ENCODE measurements around the gene LDLRAD4. TPM values are rescaled to one million over a fixed set of nuclear protein-coding genes. Genes with fewer than 3 reads are reported as not detected.

Gene LDLRAD4
- total and polyA plus RNA-seq, 5 donors from 2014 or later, result 42.4 to 207 (median 49.8) TPM

DNA sequence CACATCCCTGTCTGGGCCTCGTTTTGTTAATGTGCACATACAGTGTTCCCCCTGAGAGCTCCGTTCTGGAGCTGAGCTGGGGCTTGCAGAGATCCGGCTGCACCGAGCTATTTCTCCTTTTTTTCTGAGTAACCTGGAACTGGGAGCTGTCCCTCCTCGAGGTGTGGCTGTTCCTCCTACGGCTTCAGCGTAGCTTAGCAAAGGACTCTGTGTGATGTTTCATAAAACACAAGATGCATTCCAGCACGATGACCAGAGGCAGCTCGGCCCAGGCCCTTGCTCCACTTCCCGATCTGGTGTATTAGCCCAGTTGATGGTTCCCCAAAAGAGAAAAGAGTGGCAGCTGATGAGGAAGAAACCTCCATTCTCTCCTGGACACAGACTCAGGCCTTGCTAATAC lies 404.8 kb downstream of the LDLRAD4 start:
- Histone ChIP-seq H3K27me3 (ENCODE audit: control insufficient read depth, insufficient read depth, low read length) (no peaks in the 10 kb centered on the region), H3K27ac (ENCODE audit: insufficient read depth, low read length, poor library complexity, severe bottlenecking) (no peak overlapping the region), H3K36me3 (ENCODE audit: control insufficient read depth, insufficient read depth, low read length) (peaks cover 29% of the 10 kb centered on the region), H3K4me3 (ENCODE audit: low read depth, low read length) (no peak overlapping the region), H3K9me3 (ENCODE audit: control insufficient read depth in 2 of 2, low read length in 2 of 2) (no peaks in the 10 kb centered on the region), H3K4me1 (ENCODE audit: control insufficient read depth, insufficient read depth, low read length, poor library complexity, severe bottlenecking) (no peaks in the 10 kb centered on the region)
- ATAC-seq (ENCODE audit: low read depth in 2 of 2) (no peak), DNase-seq (no peak)
- Mint-ChIP-seq H3K4me1 (peaks cover 0 to 34% (median 16%) of the 10 kb centered on the region in 4 donors), H3K27ac (peak overlapping the region in 2 of 3 donors; percentile 15 to 81), H3K27me3 (no peaks in the 10 kb centered on the region), H3K9me3 (no peaks in the 10 kb centered on the region), H3K36me3 (peaks cover 23% of the 10 kb centered on the region), H3K4me3 (no peak overlapping the region)

DNA sequence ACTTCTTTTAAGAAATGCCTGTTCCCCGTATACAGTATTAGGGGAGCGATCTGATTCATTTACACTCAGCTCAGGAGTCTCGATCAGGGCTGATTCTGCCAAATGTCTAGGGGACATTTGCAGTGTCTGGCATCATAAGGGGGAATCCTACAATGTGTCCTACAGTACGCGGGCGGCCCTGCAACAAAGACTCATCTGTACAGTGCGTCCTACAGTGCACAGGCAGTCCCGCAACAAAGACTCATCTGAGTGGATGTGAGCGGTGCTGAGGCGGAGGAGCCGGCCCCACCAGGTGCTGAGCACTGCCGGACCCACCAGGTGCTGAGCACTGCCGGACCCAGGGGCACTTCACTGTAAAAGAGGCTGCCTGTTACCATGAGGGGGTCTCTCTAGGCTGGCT lies 405.3 kb downstream of the LDLRAD4 start:
- H3K4me3 ChIP-seq (ENCODE audit: low read depth, low read length), result no peak overlapping the region
- H3K9me3 ChIP-seq (ENCODE audit: control insufficient read depth in 2 of 2, low read length in 2 of 2), result no peaks in the 10 kb centered on the region
- H3K27me3 Mint-ChIP-seq, result no peaks in the 10 kb centered on the region
- no peaks in the 10 kb centered on the region for H3K9me3 Mint-ChIP-seq
- H3K36me3 Mint-ChIP-seq, result peaks cover 23% of the 10 kb centered on the region
- no peaks in the 10 kb centered on the region for H3K27me3 ChIP-seq (ENCODE audit: control insufficient read depth, insufficient read depth, low read length)
- H3K36me3 ChIP-seq (ENCODE audit: control insufficient read depth, insufficient read depth, low read length), result peaks cover 29% of the 10 kb centered on the region
- H3K4me1 ChIP-seq (ENCODE audit: control insufficient read depth, insufficient read depth, low read length, poor library complexity, severe bottlenecking), result no peaks in the 10 kb centered on the region
- no peak overlapping the region for H3K27ac ChIP-seq (ENCODE audit: insufficient read depth, low read length, poor library complexity, severe bottlenecking)
- peak overlapping the region; percentile 42 to 81 (median 56) for H3K27ac Mint-ChIP-seq
- DNase-seq (no peak), ATAC-seq (ENCODE audit: low read depth in 2 of 2) (no peak)
- H3K4me3 Mint-ChIP-seq, result no peak overlapping the region
- peaks cover 0 to 34% (median 19%) of the 10 kb centered on the region in 4 donors for H3K4me1 Mint-ChIP-seq

DNA sequence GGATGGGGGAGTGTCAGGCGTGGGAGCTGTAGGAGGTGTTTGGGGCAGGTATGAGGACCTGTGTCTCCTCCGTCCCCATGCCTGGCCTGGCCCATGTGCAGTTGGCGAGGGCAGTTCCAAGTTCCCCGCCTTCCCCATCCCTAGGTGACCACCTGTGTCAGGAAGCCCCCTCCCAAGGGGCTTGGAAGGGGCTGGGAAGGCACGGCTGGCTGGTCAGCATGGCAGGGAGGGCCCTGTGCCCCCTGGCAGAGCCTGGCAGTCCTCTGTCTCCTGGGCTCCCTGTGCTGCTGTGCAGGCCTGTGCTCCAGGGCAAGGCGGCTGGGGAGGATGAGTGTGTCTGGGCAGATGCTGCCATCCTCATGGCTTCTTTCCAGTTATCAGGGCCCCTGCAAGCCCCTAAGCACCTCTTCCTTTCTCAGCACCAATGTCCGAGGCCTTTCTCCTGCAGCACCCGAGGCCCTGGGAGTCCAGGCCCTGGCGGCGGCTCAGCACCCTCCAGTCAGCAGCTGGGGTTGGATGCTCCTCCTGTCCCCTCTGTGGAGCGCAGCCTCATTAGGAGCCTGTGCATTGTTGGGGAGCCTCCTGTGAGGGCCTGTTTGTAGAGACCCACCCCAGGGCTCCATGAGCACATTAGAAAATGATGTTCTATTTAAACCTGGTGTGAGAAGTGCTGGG lies 406.1 kb downstream of the LDLRAD4 start:
- ATAC-seq (ENCODE audit: low read depth in 2 of 2), result no peak
- no peak for DNase-seq
- Mint-ChIP-seq H3K27ac (peak overlapping the region; percentile 78 to 86 (median 84)), H3K27me3 (no peaks in the 10 kb centered on the region), H3K4me1 (peaks cover 0 to 37% (median 25%) of the 10 kb centered on the region in 4 donors), H3K36me3 (peaks cover 23% of the 10 kb centered on the region), H3K4me3 (no peak overlapping the region), H3K9me3 (no peaks in the 10 kb centered on the region)
- no peaks in the 10 kb centered on the region for H3K4me1 ChIP-seq (ENCODE audit: control insufficient read depth, insufficient read depth, low read length, poor library complexity, severe bottlenecking)
- peaks cover 29% of the 10 kb centered on the region for H3K36me3 ChIP-seq (ENCODE audit: control insufficient read depth, insufficient read depth, low read length)
- no peaks in the 10 kb centered on the region for H3K9me3 ChIP-seq (ENCODE audit: control insufficient read depth in 2 of 2, low read length in 2 of 2)
- H3K27ac ChIP-seq (ENCODE audit: insufficient read depth, low read length, poor library complexity, severe bottlenecking), result no peak overlapping the region
- no peaks in the 10 kb centered on the region for H3K27me3 ChIP-seq (ENCODE audit: control insufficient read depth, insufficient read depth, low read length)
- H3K4me3 ChIP-seq (ENCODE audit: low read depth, low read length), result no peak overlapping the region

DNA sequence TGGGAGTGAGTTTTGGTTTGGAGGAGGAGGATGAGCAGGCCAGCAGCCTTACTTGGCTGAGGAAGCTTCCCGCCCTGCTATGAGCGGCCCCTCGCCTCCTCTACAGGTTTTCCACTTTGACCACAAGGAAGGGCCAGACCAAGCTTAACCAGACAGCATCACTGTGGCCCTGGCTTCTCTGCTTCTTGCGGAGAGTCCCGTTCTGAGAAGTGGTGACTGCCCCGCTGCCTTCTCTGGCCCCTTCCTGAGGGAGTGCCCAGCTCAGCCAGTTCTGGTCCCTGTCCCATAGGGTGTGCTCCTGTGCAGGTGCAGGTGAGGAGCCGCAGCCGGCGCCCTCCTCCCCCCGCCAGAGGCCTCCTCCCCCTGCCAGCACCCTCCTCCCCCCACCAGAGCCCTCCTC lies 406.8 kb downstream of the LDLRAD4 start:
- no peak overlapping the region for H3K4me3 Mint-ChIP-seq
- H3K4me1 ChIP-seq (ENCODE audit: control insufficient read depth, insufficient read depth, low read length, poor library complexity, severe bottlenecking), result no peaks in the 10 kb centered on the region
- peaks cover 29% of the 10 kb centered on the region for H3K36me3 ChIP-seq (ENCODE audit: control insufficient read depth, insufficient read depth, low read length)
- H3K27me3 Mint-ChIP-seq, result no peaks in the 10 kb centered on the region
- no peak for ATAC-seq (ENCODE audit: low read depth in 2 of 2)
- no peak overlapping the region for H3K4me3 ChIP-seq (ENCODE audit: low read depth, low read length)
- H3K27ac ChIP-seq (ENCODE audit: insufficient read depth, low read length, poor library complexity, severe bottlenecking), result no peak overlapping the region
- H3K4me1 Mint-ChIP-seq, result peaks cover 5 to 43% (median 29%) of the 10 kb centered on the region in 4 donors
- peaks cover 23% of the 10 kb centered on the region for H3K36me3 Mint-ChIP-seq
- H3K27ac Mint-ChIP-seq, result peak overlapping the region in 2 of 3 donors; percentile 78 to 86
- no peaks in the 10 kb centered on the region for H3K27me3 ChIP-seq (ENCODE audit: control insufficient read depth, insufficient read depth, low read length)
- H3K9me3 ChIP-seq (ENCODE audit: control insufficient read depth in 2 of 2, low read length in 2 of 2), result no peaks in the 10 kb centered on the region
- DNase-seq, result no peak
- no peaks in the 10 kb centered on the region for H3K9me3 Mint-ChIP-seq

DNA sequence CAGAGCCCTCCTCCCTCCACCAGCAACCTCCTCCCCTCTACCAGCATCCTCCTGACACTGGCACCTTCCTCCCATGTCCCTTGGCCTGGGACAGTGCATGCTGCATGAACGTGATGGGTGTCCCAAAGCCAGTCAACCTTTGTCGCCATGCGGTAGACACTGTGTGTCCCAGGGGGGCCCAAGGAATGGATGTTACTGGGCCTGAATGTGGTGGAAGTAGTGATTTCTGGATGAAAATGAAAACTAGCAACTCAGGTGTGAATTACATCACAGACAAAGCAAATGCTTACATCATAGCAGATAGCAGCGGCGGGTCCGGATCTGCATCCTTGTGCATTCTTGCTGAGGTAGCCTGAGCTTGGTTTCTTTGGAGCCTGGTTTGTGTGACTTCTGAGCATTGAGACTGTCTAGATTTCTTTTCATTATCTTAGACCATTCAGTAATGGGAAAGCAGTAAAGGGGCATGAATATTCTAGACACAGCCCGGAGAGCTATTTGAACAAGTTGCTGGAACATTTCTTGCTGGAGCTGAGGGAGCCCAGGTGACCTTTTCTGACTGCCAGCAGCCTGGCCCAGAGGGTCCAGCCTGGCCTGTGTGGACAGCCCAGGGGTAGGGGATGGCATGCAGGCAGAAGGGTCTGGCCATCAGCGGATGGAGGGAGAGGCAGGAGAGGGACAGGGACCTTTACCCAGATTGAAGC lies 407.4 kb downstream of the LDLRAD4 start:
- peaks cover 6 to 46% (median 29%) of the 10 kb centered on the region in 4 donors for H3K4me1 Mint-ChIP-seq
- no peaks in the 10 kb centered on the region for H3K9me3 Mint-ChIP-seq
- peaks cover 20% of the 10 kb centered on the region for H3K36me3 Mint-ChIP-seq
- no peaks in the 10 kb centered on the region for H3K27me3 Mint-ChIP-seq
- H3K4me1 ChIP-seq (ENCODE audit: control insufficient read depth, insufficient read depth, low read length, poor library complexity, severe bottlenecking), result no peaks in the 10 kb centered on the region
- H3K27me3 ChIP-seq (ENCODE audit: control insufficient read depth, insufficient read depth, low read length), result no peaks in the 10 kb centered on the region
- ATAC-seq (ENCODE audit: low read depth in 2 of 2), result no peak
- H3K4me3 Mint-ChIP-seq, result peak overlapping the region in 1 of 4 donors; percentile 48
- H3K27ac Mint-ChIP-seq, result peak overlapping the region; percentile 23 to 86 (median 62)
- peaks cover 27% of the 10 kb centered on the region for H3K36me3 ChIP-seq (ENCODE audit: control insufficient read depth, insufficient read depth, low read length)
- no peak for DNase-seq
- no peak overlapping the region for H3K27ac ChIP-seq (ENCODE audit: insufficient read depth, low read length, poor library complexity, severe bottlenecking)
- H3K9me3 ChIP-seq (ENCODE audit: control insufficient read depth in 2 of 2, low read length in 2 of 2), result no peaks in the 10 kb centered on the region
- no peak overlapping the region for H3K4me3 ChIP-seq (ENCODE audit: low read depth, low read length)

DNA sequence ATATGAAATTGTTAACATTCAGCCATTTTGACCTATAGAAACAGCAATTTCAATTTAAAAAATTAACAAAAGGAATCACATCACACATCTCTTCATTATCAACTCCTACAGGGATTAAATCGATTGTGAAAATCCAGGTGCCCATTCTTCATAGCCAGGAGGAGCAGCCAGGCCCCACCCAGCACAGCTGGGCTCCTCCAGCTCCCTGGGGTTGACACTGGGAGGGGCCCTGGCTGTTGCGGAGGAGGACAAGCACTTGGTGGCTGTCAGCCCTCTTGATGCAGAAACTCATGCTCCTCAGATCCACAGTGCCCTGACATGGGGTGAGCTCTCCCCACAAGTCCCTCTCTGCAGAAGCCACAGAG lies 408.0 kb downstream of the LDLRAD4 start:
- Mint-ChIP-seq H3K27ac (peak overlapping the region in 2 of 3 donors; percentile 53 to 86), H3K36me3 (peaks cover 20% of the 10 kb centered on the region), H3K4me1 (peaks cover 9 to 46% (median 29%) of the 10 kb centered on the region in 4 donors), H3K9me3 (no peaks in the 10 kb centered on the region), H3K4me3 (no peak overlapping the region), H3K27me3 (no peaks in the 10 kb centered on the region)
- Histone ChIP-seq H3K4me1 (ENCODE audit: control insufficient read depth, insufficient read depth, low read length, poor library complexity, severe bottlenecking) (no peaks in the 10 kb centered on the region), H3K27me3 (ENCODE audit: control insufficient read depth, insufficient read depth, low read length) (no peaks in the 10 kb centered on the region), H3K36me3 (ENCODE audit: control insufficient read depth, insufficient read depth, low read length) (peaks cover 23% of the 10 kb centered on the region), H3K27ac (ENCODE audit: insufficient read depth, low read length, poor library complexity, severe bottlenecking) (no peak overlapping the region), H3K4me3 (ENCODE audit: low read depth, low read length) (no peak overlapping the region), H3K9me3 (ENCODE audit: control insufficient read depth in 2 of 2, low read length in 2 of 2) (no peaks in the 10 kb centered on the region)
- DNase-seq (no peak), ATAC-seq (ENCODE audit: low read depth in 2 of 2) (no peak)

DNA sequence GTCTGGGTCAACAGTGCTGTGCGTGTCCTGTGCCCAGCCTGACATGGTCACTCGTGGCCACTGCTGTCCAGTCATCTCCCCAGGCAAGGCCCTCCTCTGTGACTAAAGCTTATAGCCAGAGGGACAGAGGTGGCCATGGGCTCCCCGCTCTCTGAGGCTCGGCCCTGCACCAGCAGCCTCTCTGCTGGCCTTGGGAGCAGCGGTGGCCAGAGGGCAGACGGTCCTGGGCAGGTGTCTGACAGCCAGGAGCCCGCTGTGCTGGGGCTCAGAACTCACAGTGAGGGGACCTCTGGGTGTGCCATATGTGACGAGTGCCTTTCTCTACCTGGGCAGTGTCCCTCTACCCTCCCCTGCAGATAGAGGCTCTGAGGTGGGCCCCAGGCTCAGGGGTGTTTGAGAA lies 409.1 kb downstream of the LDLRAD4 start:
- Histone ChIP-seq H3K27me3 (ENCODE audit: control insufficient read depth, insufficient read depth, low read length) (no peaks in the 10 kb centered on the region), H3K36me3 (ENCODE audit: control insufficient read depth, insufficient read depth, low read length) (peaks cover 18% of the 10 kb centered on the region), H3K4me1 (ENCODE audit: control insufficient read depth, insufficient read depth, low read length, poor library complexity, severe bottlenecking) (no peaks in the 10 kb centered on the region), H3K27ac (ENCODE audit: insufficient read depth, low read length, poor library complexity, severe bottlenecking) (no peak overlapping the region), H3K9me3 (ENCODE audit: control insufficient read depth in 2 of 2, low read length in 2 of 2) (no peaks in the 10 kb centered on the region), H3K4me3 (ENCODE audit: low read depth, low read length) (no peak overlapping the region)
- Mint-ChIP-seq H3K9me3 (no peaks in the 10 kb centered on the region), H3K4me1 (peaks cover 9 to 46% (median 29%) of the 10 kb centered on the region in 4 donors), H3K36me3 (peaks cover 23% of the 10 kb centered on the region), H3K27ac (peak overlapping the region in 1 of 3 donors; percentile 74), H3K4me3 (no peak overlapping the region), H3K27me3 (no peaks in the 10 kb centered on the region)
- no peak for DNase-seq
- ATAC-seq (ENCODE audit: low read depth in 2 of 2), result no peak
